HG03354 (cell line): ENCODE measurements around the gene LINGO3.

Source experiments
- ATAC-seq: cut with Tn5 transposase; IDR thresholded peaks from one replicate; pipeline ENCODE4 v1.9.1; 2021; ENCODE audit warnings: mild to moderate bottlenecking; ENCODE audit not compliant: unreplicated experiment, poor library complexity, severe bottlenecking

The LINGO3 gene

GRCh38 chr19:2340496-2341243, 32.7 kb upstream of the LINGO3 start:
- ATAC-seq: no peak

GRCh38 chr19:2339644-2340310, 31.8 kb upstream of the LINGO3 start:
- no peak for ATAC-seq

GRCh38 chr19:2338751-2339643, 31.0 kb upstream of the LINGO3 start:
- ATAC-seq: no peak

- ATAC-seq: no peak
These were observed 30.2 kb upstream of the LINGO3 start for GRCh38 chr19:2338055-2338615.

- no peak for ATAC-seq
These were observed 29.4 kb upstream of the LINGO3 start for GRCh38 chr19:2337329-2337707.

GRCh38 chr19:2336528-2337328, 28.8 kb upstream of the LINGO3 start:
- ATAC-seq: no peak

GRCh38 chr19:2335848-2336247, 27.9 kb upstream of the LINGO3 start:
- no peak for ATAC-seq

GRCh38 chr19:2334986-2335846, 27.3 kb upstream of the LINGO3 start:
- ATAC-seq: no peak

GRCh38 chr19:2334426-2334825, 26.5 kb upstream of the LINGO3 start:
- no peak for ATAC-seq

GRCh38 chr19:2333807-2334211, 25.9 kb upstream of the LINGO3 start:
- no peak for ATAC-seq

- ATAC-seq: no peak
These were observed 25.3 kb upstream of the LINGO3 start for GRCh38 chr19:2333027-2333806.

- ATAC-seq: peak; percentile 44
These were observed 24.5 kb upstream of the LINGO3 start for GRCh38 chr19:2332341-2333026.

- no peak for ATAC-seq
These were observed 23.8 kb upstream of the LINGO3 start for GRCh38 chr19:2331601-2332246.

GRCh38 chr19:2330632-2331284, 22.8 kb upstream of the LINGO3 start:
- ATAC-seq: no peak

- ATAC-seq: no peak
These were observed 22.3 kb upstream of the LINGO3 start for GRCh38 chr19:2330255-2330631.

- ATAC-seq: no peak
These were observed 21.6 kb upstream of the LINGO3 start for GRCh38 chr19:2329501-2329916.
